Activated T-cell treated with anti-CD3 and anti-CD28 coated beads for 1 hour (primary cell): ENCODE results near the gene EXOC2.
"Not testable (repeated sequence)": the region's sequence is repeated elsewhere in the genome, so short reads cannot be mapped to it uniquely, and the experiment has no call there.

ENCODE experiments used
- DNase-seq: peaks from one replicate; pipeline ENCODE4 v3.0.0-alpha.2; 2020; ENCODE audit warnings: low read depth

EXOC2 gene

GRCh38 chr6:583635-584034, 109.3 kb downstream of the EXOC2 start:
- DNase-seq: no peak

GRCh38 chr6:583116-583515, 109.8 kb downstream of the EXOC2 start:
- DNase-seq: no peak

- no peak for DNase-seq
These were observed 110.6 kb downstream of the EXOC2 start for GRCh38 chr6:582370-582769.

GRCh38 chr6:579339-579738, 113.6 kb downstream of the EXOC2 start:
- no peak for DNase-seq

GRCh38 chr6:572596-573265, 120.2 kb downstream of the EXOC2 start:
- no peak for DNase-seq

- DNase-seq: no peak
These were observed 121.0 kb downstream of the EXOC2 start for GRCh38 chr6:571892-572291.

GRCh38 chr6:570825-571224, 122.1 kb downstream of the EXOC2 start:
- no peak for DNase-seq

GRCh38 chr6:568954-569523, 123.9 kb downstream of the EXOC2 start:
- no peak for DNase-seq

- no peak for DNase-seq
These were observed 124.9 kb downstream of the EXOC2 start for GRCh38 chr6:568085-568484.

- no peak for DNase-seq
These were observed 129.1 kb downstream of the EXOC2 start for GRCh38 chr6:563863-564262.

GRCh38 chr6:562052-562676, 130.8 kb downstream of the EXOC2 start:
- DNase-seq: no peak

GRCh38 chr6:561335-561734, 131.6 kb downstream of the EXOC2 start:
- DNase-seq: not testable (repeated sequence)

GRCh38 chr6:558959-559358, 134.0 kb downstream of the EXOC2 start:
- DNase-seq: no peak

- DNase-seq: no peak
These were observed 134.8 kb downstream of the EXOC2 start for GRCh38 chr6:558089-558488.

GRCh38 chr6:551829-552350, 141.0 kb downstream of the EXOC2 start:
- no peak for DNase-seq

GRCh38 chr6:551405-551804, 141.5 kb downstream of the EXOC2 start:
- DNase-seq: no peak

GRCh38 chr6:549906-550305, 143.0 kb downstream of the EXOC2 start:
- DNase-seq: no peak

GRCh38 chr6:548517-548916, 144.4 kb downstream of the EXOC2 start:
- no peak for DNase-seq

- no peak for DNase-seq
These were observed 144.8 kb downstream of the EXOC2 start for GRCh38 chr6:548091-548490.

GRCh38 chr6:540490-540889, 152.4 kb downstream of the EXOC2 start:
- no peak for DNase-seq

GRCh38 chr6:537114-537513, 155.8 kb downstream of the EXOC2 start:
- DNase-seq: no peak

- DNase-seq: no peak
These were observed 162.5 kb downstream of the EXOC2 start for GRCh38 chr6:530425-530824.

- no peak for DNase-seq
These were observed 163.9 kb downstream of the EXOC2 start for GRCh38 chr6:528989-529388.
